Stimulated activated CD4-positive, alpha-beta T cell treated with anti-CD3 and anti-CD28 coated beads, TNF-alpha, amount 100 ng/mL, for 4 hours (primary cell): Measurements from ENCODE around the gene S100A3.
"Not testable (repeated sequence)": the region's sequence is repeated elsewhere in the genome, so short reads cannot be mapped to it uniquely, and the experiment has no call there.

Source experiments
- DNase-seq, 3 experiments: peaks; one replicate each; pipeline ENCODE4 v3.0.0-alpha.2; 2020; ENCODE audit warnings: low read depth in 3 of 3

Gene S100A3, protein sequence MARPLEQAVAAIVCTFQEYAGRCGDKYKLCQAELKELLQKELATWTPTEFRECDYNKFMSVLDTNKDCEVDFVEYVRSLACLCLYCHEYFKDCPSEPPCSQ

DNA sequence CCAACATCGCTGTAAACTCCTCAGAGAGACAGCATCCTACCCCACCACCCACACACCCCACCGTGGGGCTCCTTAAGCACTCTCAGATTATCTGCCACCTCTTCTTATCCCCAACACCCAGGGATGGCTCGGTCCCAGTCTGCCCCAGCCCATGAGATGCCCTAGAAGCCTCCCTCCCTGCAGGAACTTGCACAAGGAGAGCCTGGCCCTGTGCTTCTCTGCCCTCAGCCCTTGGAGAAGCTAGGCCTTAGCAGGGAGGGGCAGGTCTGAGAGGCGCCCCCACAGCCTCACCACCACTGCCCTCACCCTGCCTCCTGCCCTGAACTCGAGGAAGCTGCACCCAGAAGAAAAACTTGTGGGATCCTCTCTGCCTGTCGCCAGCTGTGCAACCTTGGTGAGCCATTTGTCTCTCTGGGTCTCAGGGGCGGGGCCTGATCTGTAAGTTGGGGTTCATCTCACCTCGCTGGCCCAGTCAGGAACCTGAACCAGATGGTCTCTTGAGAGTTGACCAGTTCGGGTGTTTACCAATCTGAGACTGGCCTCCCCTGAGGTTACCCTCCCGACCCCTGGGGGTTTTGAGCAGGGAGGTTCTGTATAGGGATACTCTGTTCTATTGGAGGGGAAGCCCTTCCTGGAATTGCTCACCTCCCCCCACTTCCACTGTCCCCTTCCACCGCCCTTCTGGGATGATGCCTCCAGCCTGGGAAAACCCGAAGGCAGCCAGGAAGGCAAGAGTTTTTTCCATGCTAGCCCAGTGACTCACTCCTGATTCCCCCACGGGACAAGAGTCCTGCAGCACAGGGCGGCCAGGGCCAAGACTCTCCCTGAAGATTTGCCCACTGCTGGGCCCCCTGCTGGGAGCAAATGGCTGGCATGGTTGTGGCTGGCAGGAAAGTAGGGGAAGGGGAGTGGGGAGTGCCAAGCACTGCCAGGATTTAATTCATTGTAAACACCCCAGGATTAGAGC, at the start of gene S100A3:
Gene S100A3, minus strand, starts transcription at position 537 of the 967 bp plus-strand sequence. CDS start 773 bp downstream, outside the sequence.
- DNase-seq = no peak

DNA sequence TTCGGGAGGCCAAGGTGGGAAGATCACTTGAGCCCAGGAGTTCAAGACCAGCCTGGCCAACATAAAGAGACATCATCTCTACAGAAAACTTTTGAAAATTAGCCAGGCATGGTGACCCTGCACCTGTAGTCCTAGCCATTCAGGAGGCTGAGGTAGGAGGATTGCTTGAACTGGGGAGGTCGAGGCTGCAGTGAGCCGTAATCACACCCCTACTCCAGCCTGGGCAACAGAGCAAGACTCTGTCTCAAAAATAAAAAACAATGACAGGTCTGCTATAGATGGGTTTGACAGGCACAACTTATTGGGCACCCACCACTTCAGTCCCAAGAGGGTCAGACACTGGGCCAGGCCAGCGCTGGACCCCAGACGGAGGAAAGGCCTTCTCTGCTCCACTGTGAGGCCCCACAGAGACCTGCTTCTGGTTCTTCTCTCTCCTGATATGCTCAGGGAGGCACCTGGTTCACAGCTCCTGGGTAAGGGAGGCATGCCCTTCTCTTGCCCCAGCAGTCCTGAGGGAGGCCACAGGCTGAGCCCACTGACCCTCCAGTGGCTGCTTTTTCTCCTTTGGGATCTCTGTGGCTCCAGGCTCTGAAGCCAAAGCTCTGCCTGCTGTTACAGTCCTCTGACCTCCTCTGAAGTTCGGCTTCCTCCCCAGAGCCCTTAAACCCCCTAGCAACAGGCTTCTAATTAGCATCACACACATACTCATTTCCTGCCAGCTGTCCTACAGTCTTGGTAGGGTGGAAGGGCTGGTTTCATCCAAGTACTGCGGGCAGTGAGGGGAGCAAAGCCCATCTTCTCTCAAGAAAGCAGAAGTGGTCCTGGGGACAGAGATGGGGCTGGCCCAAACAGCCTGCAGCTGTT, 49.5 kb upstream of the S100A3 start:
- DNase-seq = no peak

DNA sequence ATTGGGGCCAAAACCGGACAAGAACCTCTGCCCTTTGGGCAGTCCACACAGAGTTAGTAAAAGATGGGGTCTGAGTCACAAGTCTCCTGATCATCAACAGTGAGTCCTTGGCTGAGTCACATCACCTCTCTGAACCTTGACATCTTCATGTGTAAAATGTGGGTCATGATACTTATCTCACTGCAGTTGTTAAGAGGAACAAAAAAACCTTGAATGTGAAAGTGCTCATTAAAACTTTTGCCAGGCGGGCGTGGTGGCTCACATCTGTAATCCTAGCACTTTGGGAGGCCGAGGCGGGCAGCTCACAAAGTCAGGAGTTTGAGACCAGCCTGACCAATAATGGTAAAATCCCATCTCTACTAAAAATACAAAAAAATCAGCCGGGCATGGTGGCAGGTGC, 48.1 kb upstream of the S100A3 start:
- no peak for DNase-seq

DNA sequence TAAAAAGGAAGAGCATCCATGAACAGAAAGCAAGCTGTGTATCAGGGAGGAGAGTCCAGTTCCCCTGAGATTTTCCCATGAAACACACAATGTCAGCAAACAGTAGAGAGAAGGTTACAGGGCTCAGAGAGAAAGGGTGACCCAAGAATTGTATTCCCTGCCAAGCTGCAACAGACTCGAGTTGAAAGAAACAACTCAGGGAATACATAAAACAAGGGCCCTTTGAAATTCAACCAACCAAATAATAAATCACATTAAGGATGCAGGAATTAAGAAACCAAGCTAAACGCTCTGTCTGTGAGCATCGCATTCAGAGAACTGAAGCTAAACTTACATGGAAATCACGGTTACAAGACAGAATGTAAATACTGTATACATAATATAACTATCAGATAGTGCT, 43.7 kb upstream of the S100A3 start:
- DNase-seq = no peak

DNA sequence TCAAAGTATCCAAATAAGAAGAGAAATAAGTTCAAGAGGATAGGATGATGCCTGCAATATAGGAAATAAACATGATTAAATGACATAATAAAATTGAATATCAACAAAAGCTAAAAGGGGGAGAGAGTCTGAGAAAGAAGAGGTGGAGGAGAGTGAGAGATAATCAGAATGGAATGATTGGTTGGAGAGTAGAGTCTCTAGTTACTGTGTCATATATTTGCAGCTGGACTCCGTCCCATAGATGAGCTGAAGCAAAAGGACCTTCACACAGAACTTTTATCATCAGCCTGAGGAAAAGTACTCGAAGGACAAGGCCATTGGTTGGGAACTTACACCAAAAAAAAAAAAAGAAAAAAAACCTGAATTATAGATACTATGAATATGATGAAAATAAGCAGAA, 39.4 kb upstream of the S100A3 start:
- no peak for DNase-seq

DNA sequence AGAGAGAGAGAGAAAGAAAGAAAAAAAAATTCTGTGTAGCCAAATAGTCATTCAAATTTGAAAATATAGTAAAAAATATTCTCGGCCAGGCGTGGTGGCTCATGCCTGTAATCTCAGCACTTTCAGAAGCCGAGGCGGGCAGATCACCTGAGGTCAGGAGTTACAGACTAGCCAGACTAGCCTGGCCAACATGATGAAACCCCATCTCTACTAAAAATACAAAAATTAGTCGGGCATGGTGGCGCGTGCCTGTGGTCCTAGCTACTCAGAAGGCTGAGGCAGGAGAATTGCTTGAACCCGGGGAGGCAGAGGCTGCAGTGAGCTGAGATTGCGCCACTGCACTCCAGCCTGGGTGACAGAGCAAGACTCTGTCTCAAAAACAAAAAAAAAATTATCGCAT, 39.0 kb upstream of the S100A3 start:
- not testable (repeated sequence) for DNase-seq

DNA sequence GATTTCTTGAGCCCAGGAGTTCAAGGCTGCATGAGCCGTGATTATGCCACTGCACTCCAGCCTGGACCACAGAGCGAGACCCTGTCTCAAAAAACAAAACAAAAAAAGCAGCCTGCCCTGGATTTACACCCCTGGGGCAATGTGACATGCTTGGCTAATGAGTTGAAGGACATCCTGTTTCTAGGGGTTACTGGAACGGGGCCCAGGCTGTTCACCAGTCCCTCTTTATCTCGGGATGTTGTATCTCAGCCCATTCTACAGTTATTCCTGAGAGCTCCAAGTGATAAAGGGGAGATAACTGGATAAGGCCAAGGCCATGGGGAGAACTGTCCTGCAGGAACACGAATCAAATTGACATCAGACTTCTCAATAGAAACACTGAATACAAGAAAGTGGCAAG, 38.3 kb upstream of the S100A3 start:
- DNase-seq = no peak

DNA sequence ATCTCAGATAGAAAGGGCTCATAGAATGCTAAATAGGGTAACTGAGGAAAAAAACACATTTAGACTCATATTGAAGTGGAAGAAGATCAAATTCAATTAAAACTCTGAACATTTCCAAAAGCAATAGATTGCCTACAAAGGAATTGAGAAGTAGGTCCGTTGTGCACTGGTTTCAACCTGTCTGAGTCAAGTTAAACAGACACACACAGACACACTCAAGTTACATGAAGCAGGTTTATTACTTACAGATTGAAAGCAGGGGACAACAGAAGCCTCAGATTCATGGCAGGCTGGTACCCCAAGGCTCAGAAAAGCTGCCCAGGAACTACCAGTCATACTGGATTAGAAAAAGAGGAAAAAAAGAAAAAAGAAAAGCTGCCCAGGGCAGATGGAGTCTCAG, 37.3 kb upstream of the S100A3 start:
- no peak for DNase-seq

DNA sequence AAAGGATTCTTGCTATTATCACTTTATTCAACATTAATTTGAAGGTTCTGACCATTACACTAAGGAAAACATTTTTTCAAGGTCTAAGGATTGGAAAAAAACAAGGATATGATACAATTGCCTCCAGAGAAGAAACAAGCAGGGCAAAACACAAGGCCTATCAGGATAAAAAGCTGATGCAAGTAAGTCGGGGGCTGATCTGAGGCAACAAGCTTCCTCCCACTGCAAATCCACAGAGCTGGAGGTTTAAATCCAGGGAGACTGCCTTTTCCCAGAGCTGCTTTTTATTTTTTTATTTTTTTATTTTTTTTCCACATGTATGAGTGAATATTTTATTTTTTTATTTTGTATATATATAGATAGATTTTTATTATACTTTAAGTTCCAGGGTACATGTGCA, 35.9 kb upstream of the S100A3 start:
- DNase-seq = no peak

DNA sequence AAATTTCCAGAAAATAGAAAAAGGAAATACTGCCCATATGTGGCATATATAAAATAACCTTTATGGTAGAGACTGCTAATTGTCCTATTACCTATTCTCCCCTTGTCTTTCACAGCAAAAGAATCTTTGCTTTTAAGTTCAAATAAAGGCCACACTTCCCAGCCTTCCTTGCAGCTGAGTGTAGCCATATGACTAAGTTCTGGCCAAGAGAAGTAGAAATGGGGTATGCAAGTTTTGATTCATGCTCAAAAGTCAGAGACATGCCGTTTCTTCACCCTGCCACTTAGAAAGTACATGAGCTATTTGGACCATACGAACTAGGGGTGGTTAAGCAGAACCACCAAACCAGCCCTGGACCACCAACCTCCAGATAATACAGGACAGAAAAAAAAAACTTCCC, 34.9 kb upstream of the S100A3 start:
- DNase-seq = no peak

DNA sequence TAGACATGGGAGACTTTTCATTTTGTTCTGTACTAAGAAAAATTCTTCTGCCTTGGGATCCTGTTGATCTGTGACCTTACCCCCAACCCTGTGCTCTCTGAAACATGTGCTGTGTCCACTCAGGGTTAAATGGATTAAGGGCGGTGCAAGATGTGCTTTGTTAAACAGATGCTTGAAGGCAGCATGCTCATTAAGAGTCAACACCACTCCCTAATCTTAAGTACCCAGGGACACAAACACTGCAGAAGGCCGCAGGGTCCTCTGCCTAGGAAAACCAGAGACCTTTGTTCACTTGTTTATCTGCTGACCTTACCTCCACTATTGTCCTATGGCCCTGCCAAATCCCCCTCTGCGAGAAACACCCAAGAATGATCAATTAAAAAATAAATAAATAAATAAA, 34.5 kb upstream of the S100A3 start:
- DNase-seq = not testable (repeated sequence)

DNA sequence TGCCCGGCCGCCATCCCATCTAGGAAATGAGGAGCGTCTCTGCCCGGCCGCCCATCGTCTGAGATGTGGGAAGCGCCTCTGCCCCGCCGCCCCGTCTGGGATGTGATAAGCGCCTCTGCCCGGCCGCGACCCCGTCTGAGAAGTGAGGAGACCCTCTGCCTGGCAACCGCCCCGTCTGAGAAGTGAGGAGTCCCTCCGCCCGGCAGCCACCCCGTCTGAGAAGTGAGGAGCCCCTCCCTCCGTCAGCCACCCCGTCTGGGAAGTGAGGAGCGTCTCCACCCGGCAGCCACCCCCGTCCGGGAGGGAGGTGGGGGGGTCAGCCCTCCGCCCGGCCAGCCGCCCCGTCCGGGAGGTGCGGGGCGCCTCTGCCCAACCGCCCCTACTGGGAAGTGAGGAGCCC, 33.8 kb upstream of the S100A3 start:
- not testable (repeated sequence) for DNase-seq

DNA sequence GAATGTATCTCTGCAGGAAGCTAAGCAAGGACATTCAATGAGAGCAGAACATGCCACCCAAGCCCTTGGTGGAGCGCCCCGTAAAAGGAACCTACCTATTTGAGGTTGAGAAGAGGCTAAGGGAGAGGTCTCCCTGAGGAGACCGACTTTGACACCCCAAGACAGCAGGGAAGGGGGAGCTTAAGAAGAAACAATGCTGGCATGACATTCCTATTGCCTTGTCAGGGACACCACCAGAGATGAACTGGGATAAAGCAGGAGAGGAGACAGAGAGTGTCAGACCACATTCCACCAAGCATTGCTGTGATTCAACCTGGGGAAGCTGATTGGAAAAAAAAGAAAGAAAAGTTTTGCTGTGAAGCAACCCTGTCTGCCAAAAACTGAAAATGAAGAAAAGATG, 29.9 kb upstream of the S100A3 start:
- no peak for DNase-seq

DNA sequence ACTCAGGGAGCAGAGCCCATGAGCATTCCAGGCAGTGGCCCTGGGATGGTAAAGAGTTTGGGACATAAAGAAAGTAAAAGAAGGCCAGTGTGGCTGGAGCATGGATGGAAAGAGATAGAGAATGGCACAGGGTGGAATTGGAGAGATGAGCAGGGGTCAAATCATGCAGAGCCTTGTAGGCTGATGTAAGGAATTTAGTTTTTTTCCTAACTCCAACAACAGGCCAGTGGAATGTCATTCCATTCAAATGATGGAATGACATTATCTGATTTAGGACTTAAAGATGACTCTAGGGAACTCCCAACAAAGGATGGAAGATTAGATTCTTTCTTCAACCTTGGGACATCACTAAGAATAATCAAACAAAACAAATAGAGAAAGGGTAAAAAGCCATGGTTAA, 29.4 kb upstream of the S100A3 start:
- no peak for DNase-seq

DNA sequence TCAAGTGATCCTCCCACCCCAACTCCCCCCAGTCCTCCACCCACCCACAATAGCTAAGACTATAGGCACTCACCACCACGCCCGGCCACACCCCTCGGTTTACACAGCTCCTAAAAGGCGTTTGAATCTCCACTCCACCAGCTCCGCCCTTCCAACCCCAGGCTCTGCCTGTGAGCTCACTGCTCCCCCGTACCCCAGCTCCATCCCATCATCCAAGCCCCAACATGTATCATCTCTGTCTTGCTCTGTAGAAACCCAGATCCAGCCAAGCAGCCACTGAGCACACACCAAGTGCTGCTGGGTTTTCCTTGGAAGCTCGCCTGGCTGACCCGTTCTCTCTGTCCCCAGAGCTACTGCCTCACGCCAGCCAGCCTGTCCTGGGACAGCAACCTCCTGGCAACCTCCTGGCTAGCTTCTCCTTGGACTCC, 28.6 kb upstream of the S100A3 start:
- DNase-seq = no peak

DNA sequence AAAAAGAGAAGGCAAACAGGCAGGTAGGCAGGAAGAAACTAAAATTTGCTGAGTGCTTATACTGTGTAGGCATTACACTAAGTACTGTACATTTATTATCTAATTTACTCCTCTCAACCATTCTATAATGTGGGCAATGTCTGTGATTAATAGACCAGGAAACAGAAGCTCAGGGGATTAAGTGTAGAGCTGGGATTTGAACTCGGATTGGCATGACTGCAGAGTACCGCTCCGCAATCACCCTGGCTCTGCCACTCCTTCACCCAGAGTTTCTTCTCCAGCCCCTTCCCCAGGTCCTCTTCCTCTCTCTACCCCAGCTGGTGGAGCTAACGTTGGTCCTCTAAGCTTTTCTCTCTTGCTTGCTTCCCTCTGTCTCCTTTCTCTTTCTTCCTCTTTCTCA, 28.1 kb upstream of the S100A3 start:
- DNase-seq = no peak

DNA sequence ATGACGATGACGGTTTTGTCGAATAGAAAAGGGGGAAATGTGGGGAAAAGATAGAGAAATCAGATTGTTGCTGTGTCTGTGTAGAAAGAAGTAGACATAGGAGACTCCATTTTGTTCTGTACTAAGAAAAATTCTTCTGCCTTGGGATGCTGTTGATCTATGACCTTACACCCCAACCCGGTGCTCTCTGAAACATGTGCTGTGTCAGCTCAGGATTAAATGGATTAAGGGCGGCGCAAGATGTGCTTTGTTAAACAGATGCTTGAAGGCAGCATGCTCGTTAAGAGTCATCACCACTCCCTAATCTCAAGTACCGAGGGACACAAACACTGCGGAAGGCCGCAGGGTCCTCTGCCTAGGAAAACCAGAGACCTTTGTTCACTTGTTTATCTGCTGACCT, 26.4 kb upstream of the S100A3 start:
- not testable (repeated sequence) for DNase-seq

DNA sequence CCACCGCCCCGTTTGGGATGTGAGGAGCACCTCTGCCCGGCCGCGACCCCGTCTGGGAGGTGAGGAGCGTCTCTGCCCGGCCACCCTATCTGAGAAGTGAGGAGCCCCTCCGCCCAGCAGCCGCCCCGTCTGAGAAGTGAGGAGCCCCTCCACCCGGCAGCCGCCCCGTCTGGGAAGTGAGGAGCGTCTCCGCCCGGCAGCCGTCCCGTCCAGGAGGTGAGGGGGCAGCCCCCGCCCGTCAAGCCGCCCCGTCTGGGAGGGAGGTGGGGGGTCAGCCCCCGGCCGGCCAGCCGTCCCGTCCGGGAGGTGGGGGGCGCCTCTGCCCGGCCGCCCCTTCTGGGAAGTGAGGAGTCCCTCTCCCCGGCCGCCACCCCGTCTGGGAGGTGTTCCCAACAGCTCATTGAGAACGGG, 26.0 kb upstream of the S100A3 start:
- not testable (repeated sequence) for DNase-seq

DNA sequence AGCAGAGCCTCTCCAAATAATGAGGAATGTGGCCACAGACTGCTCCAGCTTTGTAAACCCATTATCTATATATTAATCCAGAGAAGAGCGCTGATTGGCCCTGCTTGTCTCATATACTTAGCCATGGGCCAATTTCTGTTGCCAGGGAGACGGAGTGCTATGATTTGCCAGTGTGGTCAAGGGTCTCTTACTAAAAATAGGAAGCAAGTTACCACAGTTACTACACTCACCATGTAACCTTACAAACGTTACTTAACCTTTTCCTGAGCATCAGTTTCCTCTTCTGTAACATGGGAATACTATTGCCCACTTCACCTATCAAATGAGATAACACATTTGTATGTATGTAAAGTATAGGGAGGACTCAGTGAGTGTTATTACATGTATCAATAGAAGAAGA, 24.3 kb upstream of the S100A3 start:
- DNase-seq = no peak

DNA sequence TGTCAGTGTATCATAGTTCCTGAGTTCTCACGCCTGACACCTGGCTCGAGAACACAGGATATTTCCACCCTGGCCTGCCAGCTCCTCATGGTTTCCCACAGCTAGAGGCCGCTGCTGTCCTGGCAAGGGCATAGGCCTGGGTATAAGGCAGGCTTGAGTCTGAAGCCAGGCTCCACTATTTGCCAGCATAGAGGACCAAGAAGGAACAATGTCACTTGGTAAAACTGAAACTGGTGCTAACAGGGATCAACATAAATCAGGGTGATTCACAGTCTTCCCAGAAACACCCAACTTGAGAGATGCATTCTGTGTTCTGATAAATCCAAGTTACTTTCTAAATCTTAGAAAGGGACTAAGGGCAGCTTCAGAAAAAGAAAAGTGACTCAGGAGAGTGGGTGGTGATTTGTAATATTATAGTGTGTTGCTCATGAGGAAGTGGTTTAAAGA, 23.5 kb upstream of the S100A3 start:
- DNase-seq = peak in 2 of 3 experiments; percentile 23 to 29

DNA sequence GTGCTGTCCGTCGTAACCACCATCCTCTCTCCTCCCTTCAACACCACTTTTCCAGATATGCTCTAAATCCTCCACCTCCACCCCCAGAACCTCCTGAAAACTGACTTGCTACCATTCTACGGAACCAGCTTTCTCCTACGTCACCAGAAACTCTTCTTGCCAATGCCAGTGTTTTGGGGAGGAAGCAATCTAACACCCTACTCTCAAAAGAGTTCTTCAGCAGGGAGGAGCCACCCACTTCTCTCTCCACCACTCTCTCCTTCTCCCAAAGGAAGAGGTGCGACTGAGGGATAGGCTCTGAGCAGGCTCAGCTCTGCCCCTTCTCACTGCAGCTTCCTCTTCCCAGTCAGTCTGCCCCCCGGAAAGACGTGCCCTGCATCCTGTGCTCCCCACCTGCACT, 22.6 kb upstream of the S100A3 start:
- DNase-seq = no peak

DNA sequence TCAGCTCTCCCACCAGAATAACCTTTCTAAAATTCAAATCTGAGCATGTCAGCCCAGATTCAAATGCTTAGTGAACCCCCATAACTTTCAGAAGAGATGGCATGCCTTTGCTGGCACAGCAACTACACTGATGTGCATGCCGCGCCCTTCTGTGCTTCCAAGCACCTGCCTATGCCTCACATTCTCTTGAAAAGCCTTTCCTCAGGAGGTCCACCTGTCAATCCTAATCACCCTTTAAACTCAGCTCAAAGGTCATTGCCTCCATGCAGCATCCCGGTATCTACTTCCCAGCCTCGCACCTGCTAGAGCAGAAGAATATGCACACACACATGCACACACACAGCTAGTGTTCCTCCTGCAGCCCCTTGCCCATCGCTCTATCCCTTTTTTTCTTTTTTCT, 21.8 kb upstream of the S100A3 start:
- DNase-seq = no peak
